Fibroblast of mammary gland (primary cell): ENCODE data around the gene ATP13A5.

Source experiments
- DNase-seq: peaks from one replicate; pipeline ENCODE4 v3.0.0-alpha.2; 2010; ENCODE audit warnings: low read depth
- H3K4me3 ChIP-seq: 2 replicates; pipeline ENCODE4 v1.5.1; 2011; ENCODE audit warnings: low read depth, mild to moderate bottlenecking, low read length, moderate library complexity; ENCODE audit not compliant: control insufficient read depth
- CTCF ChIP-seq: conservative IDR thresholded peaks from 2 replicates; pipeline ENCODE4 v1.5.1; 2011; ENCODE audit warnings: low read depth, low read length, inconsistent platforms; ENCODE audit not compliant: control insufficient read depth, insufficient read depth

The ATP13A5 gene

GRCh38 chr3:193253986-193254660 lies 124.4 kb downstream of the ATP13A5 start:
- TF ChIP-seq CTCF = no peak
- DNase-seq = no peak
- H3K4me3 ChIP-seq = no peak overlapping the region

GRCh38 chr3:193250492-193250891 lies 128.1 kb downstream of the ATP13A5 start:
- TF ChIP-seq CTCF = no peak
- no peak overlapping the region for H3K4me3 ChIP-seq
- no peak for DNase-seq

GRCh38 chr3:193248848-193249468 lies 129.6 kb downstream of the ATP13A5 start:
- DNase-seq = no peak
- no peak for TF ChIP-seq CTCF
- no peak overlapping the region for H3K4me3 ChIP-seq

- TF ChIP-seq CTCF = no peak
- no peak overlapping the region for H3K4me3 ChIP-seq
- no peak for DNase-seq
Measured at GRCh38 chr3:193243571-193243970, 135.0 kb downstream of the ATP13A5 start.

- no peak for TF ChIP-seq CTCF
- no peak overlapping the region for H3K4me3 ChIP-seq
- no peak for DNase-seq
Measured at GRCh38 chr3:193241716-193242115, 136.8 kb downstream of the ATP13A5 start.

- peak within 1 kb of the TSS; percentile 44 for H3K4me3 ChIP-seq
- DNase-seq = peak; percentile 38
- TF ChIP-seq CTCF = no peak
Measured at GRCh38 chr3:193240850-193241706, 137.5 kb downstream of the ATP13A5 start, which contains the start of gene PLAAT1. Gene PLAAT1, plus strand, starts transcription at chr3:193241222. Its CDS starts 14,429 bp downstream, at chr3:193255651.
